Stimulated activated CD4-positive, alpha-beta T cell treated with anti-CD3 and anti-CD28 coated beads, Interleukin-4, amount 100 ng/mL, for 24 hours (primary cell): ENCODE measurements around the gene ZNF302.

Experiments used
- DNase-seq: peaks from one replicate; pipeline ENCODE4 v3.0.0-alpha.2; 2020

The ZNF302 gene

DNA sequence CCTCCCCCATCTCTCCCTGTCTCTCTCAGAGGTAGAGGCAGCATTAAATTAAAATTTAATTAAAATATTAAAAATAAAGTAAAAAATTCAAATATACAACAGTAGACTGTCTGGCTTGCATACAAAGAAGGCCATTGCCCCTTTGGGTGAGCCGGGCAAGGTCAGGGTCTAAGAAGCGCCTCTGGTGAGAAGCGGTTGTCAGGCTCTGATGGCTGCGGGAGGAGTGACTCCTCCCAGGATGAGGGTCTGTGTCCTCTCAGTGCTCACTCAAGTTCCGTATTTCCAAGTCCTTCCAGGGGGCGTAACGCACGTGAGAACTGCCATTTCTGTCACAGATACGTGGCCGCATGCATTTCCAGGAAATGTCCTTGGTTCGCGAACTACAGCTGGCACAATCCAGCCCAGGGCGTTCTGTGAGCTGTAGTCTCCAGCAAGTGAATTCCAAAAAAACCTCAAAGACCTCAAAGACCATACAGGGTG, 55.8 kb downstream of the ZNF302 start:
- no peak for DNase-seq

DNA sequence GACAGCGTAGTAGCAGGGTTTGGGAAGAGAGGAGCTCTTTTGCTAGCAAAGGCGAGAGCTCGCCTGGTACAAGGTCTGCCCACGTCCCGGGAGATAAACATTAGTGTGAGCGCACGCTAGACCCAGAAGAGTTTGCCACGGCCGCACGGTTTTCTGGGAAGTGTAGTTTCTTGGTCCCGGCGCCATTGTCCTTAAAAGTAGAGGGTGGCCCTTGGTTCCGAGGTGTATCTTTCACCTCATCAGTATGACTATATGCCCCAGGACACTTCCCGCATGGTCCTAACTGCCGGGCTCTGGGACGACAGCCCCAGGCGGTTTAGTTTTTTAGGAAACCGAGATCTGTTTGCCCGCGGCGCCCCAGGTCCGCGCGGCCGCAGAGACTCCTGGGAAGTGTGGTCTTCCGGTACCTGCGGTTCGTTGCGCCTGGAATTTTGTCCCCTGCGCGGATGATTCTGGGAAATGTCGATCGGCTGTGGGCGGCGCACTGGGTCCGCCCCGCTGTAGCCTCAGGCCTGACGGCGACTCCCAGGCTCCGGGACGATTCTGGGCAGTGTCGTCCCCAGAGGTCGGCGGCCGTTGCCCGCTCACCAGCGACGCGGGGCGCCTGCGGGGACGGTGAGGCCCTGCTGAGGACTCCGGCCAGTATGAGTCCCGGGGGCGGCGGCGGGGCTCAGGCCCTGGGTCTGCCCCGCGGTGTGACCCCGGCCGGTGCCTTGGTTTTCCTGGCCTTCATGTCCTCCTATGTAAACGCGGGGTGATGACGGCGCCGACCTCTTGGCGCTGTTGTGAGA, 56.5 kb downstream of the ZNF302 start, which contains the start of gene ZNF181:
ZNF181 (plus strand) TSS at position 498 of the 791 bp plus-strand sequence. CDS start 795 bp downstream, outside the sequence.
- DNase-seq: peak; percentile 85

DNA sequence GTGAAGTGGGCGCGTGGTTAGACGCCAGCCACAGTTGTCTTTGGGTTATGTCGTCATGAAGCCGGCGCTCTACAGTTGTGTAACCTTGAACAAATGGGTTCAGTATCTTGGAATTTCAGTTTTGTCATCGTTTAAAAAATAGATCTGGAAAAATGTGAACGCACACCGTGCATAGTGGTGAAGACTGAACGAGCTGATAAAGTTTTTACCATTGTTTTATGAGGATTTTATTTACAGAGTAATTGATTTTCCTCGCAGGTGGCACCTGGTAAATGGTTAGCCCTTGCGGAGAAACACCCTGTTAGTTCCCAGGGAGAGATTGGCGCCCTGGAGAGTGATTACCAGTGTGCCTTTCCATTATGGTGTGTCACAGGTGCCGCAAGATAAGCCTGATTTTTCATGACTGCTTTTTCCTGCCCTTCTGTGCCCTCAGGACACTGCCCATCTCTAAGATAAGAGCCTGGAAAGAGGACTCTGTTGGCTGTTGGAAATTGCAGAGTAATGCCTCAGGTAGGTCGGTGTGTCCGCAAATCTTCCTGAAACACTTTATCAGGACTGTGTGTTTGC, 57.1 kb downstream of the ZNF302 start:
- no peak for DNase-seq
